Right renal cortex interstitium (tissue), 3 donors: ENCODE measurements around the gene ARL3. TPM values are rescaled to one million over a fixed set of nuclear protein-coding genes. Genes with fewer than 3 reads are reported as not detected.
"Not testable (repeated sequence)": the region's sequence is repeated elsewhere in the genome, so short reads cannot be mapped to it uniquely, and the experiment has no call there.

Source experiments
- DNase-seq, 3 donors: peaks; one replicate each; pipeline ENCODE4 v3.0.0-alpha.2; 2013; ENCODE audit warnings: low read depth in 3 of 3, low spot score in 2 of 3
- polyA plus RNA-seq, 3 donors: library from polyadenylated mRNA; unstranded; fragments of 120-200 nt; gene quantifications; one replicate each; pipeline ENCODE4 v1.2.1, GENCODE V29; 2013; ENCODE audit not compliant: insufficient read length in 3 of 3

ARL3 gene
- 10 to 100 TPM; 31.9 to 35.1 (median 34.3) TPM for polyA plus RNA-seq

- peak; percentile 93 to 99 (median 97) for DNase-seq
Observed at GRCh38 chr10:102713814-102714620, at the start of gene ARL3. TSS of gene ARL3 (minus strand) at chr10:102714397. CDS start at chr10:102714275, 122 bp downstream.

- no peak for DNase-seq
Observed at GRCh38 chr10:102763037-102763607, 48.9 kb upstream of the ARL3 start.

GRCh38 chr10:102762401-102763015, 48.3 kb upstream of the ARL3 start:
- no peak for DNase-seq

- DNase-seq, result no peak
Observed at GRCh38 chr10:102761981-102762380, 47.8 kb upstream of the ARL3 start.

GRCh38 chr10:102759497-102760210, 45.5 kb upstream of the ARL3 start:
- no peak for DNase-seq

- not testable (repeated sequence) for DNase-seq
Observed at GRCh38 chr10:102758933-102759262, 44.7 kb upstream of the ARL3 start.

GRCh38 chr10:102758240-102758932, 44.2 kb upstream of the ARL3 start:
- DNase-seq, result no peak

GRCh38 chr10:102757323-102757722, 43.1 kb upstream of the ARL3 start:
- no peak for DNase-seq

GRCh38 chr10:102753718-102754117, 39.5 kb upstream of the ARL3 start:
- no peak for DNase-seq

GRCh38 chr10:102752934-102753664, 38.9 kb upstream of the ARL3 start:
- no peak for DNase-seq

GRCh38 chr10:102752266-102752930, 38.2 kb upstream of the ARL3 start:
- DNase-seq, result no peak

GRCh38 chr10:102745157-102745556, 31.0 kb upstream of the ARL3 start:
- DNase-seq, result no peak

- DNase-seq, result peak in 1 of 3 donors; percentile 29
Observed at GRCh38 chr10:102744374-102745051, 30.3 kb upstream of the ARL3 start.

GRCh38 chr10:102743588-102744373, 29.6 kb upstream of the ARL3 start, which contains the start of gene WBP1L:
TSS of gene WBP1L (plus strand) at chr10:102743948. CDS start at chr10:102744054, 106 bp downstream.
- peak; percentile 99 to 100 (median 100) for DNase-seq

GRCh38 chr10:102743078-102743587, 28.9 kb upstream of the ARL3 start:
- DNase-seq, result no peak

GRCh38 chr10:102742313-102742712, 28.1 kb upstream of the ARL3 start:
- not testable (repeated sequence) for DNase-seq

- DNase-seq, result no peak
Observed at GRCh38 chr10:102741726-102742237, 27.6 kb upstream of the ARL3 start.
